HG02759 (cell line): ENCODE data around the gene INPP5F.
"Not testable (repeated sequence)": the region's sequence is repeated elsewhere in the genome, so short reads cannot be mapped to it uniquely, and the experiment has no call there.

Experiments used
- ATAC-seq: cut with Tn5 transposase; IDR thresholded peaks from one replicate; pipeline ENCODE4 v1.9.1; 2021; ENCODE audit warnings: mild to moderate bottlenecking, moderate library complexity; ENCODE audit not compliant: unreplicated experiment

INPP5F gene

GRCh38 chr10:119859420-119860258, 133.8 kb downstream of the INPP5F start:
- no peak for ATAC-seq

- ATAC-seq: no peak
These were observed 135.2 kb downstream of the INPP5F start for GRCh38 chr10:119860866-119861607.

- no peak for ATAC-seq
These were observed 136.7 kb downstream of the INPP5F start for GRCh38 chr10:119862524-119862923.

- ATAC-seq: no peak
These were observed 138.2 kb downstream of the INPP5F start for GRCh38 chr10:119863951-119864565.

- ATAC-seq: no peak
These were observed 139.9 kb downstream of the INPP5F start for GRCh38 chr10:119865699-119866240.

GRCh38 chr10:119867317-119867716, 141.5 kb downstream of the INPP5F start:
- ATAC-seq: no peak

- not testable (repeated sequence) for ATAC-seq
These were observed 143.5 kb downstream of the INPP5F start for GRCh38 chr10:119869398-119869797.

- ATAC-seq: peak; percentile 42
These were observed 146.2 kb downstream of the INPP5F start for GRCh38 chr10:119871881-119872609.

GRCh38 chr10:119872610-119872859, 146.7 kb downstream of the INPP5F start, which contains the start of gene MCMBP:
TSS of gene MCMBP (minus strand) at chr10:119872843. CDS start at chr10:119872584, 259 bp downstream.
- peak; percentile 26 for ATAC-seq

GRCh38 chr10:119872860-119873681, 147.2 kb downstream of the INPP5F start:
- ATAC-seq: peak; percentile 89

- ATAC-seq: no peak
These were observed 152.7 kb downstream of the INPP5F start for GRCh38 chr10:119878524-119878923.
